ENCODE measurements around the gene WNT7B. TPM values are rescaled to one million over a fixed set of nuclear protein-coding genes. Genes with fewer than 3 reads are reported as not detected.

Gene WNT7B
- total RNA-seq, 1 donor from 2014 or later = not detected

DNA sequence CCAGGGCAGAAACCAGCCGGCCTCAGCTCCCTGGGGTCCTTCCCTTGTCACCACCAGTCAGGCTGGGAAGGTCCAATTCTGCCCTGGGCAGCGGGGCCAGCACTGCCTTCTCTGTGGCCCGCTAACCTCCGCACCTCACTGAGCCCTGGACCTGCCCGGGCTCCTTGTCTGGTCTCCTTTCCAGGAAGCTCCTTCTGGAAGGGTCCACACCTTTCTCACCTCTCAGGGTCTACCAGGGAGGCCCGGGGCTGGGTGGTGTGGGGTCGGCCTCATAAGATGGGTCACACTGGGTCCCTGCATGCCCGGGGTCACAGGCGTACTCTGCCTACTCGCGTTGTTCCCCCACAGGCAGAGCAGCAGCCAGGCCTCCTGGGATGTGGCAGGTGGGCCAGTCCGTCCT, 69.0 kb downstream of the WNT7B start:
- no peaks in the 10 kb centered on the region for H3K36me3 ChIP-seq
- H3K9me3 ChIP-seq = no peaks in the 10 kb centered on the region
- H3K4me1 ChIP-seq = peaks cover 6 to 15% of the 10 kb centered on the region in 2 donors
- intact Hi-C loops (cut with DNase I) = no loop called here
- TF ChIP-seq CTCF (IDR thresholded peaks at IDR 0.05) = no peak
- no peaks in the 10 kb centered on the region for H3K27me3 ChIP-seq
- H3K4me3 ChIP-seq = no peak overlapping the region
- no peak for DNase-seq (ENCODE audit: low spot score in 2 of 2)
- no peak overlapping the region for H3K27ac ChIP-seq

- no peaks in the 10 kb centered on the region for H3K36me3 ChIP-seq
- TF ChIP-seq CTCF (IDR thresholded peaks at IDR 0.05) = no peak
- no peak overlapping the region for H3K27ac ChIP-seq
- peaks cover 6 to 18% of the 10 kb centered on the region in 2 donors for H3K4me1 ChIP-seq
- no peak overlapping the region for H3K4me3 ChIP-seq
- intact Hi-C loops (cut with DNase I) = no loop called here
- DNase-seq (ENCODE audit: low spot score in 2 of 2) = no peak
- no peaks in the 10 kb centered on the region for H3K27me3 ChIP-seq
- no peaks in the 10 kb centered on the region for H3K9me3 ChIP-seq
Measured at GRCh38 chr22:45907378-45907777, 69.6 kb downstream of the WNT7B start.

DNA sequence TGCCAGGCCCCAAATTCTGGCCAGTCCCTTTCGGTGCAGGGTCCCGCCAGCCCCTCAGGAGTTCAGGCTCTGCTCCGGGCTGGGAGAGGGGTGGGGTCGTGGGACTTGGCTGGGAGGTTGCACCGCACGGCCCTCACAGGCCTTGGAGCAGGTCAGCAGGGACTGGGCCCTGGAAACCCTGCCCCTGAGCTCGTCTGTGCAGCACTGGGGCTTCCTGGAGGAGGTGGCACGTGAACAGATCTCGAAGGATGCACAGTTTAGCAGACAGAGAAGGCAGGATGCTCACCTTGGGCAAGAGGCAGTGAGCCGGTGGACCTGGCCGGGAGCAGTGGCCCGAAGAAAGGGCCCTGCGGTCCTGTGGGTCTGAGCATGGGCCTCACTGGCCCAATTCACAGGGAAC, 70.0 kb downstream of the WNT7B start:
- intact Hi-C loops (cut with DNase I) = no loop called here
- no peak for DNase-seq (ENCODE audit: low spot score in 2 of 2)
- no peaks in the 10 kb centered on the region for H3K9me3 ChIP-seq
- TF ChIP-seq CTCF (IDR thresholded peaks at IDR 0.05) = no peak
- H3K4me1 ChIP-seq = peaks cover 6 to 18% of the 10 kb centered on the region in 2 donors
- H3K27me3 ChIP-seq = no peaks in the 10 kb centered on the region
- no peak overlapping the region for H3K4me3 ChIP-seq
- H3K27ac ChIP-seq = no peak overlapping the region
- no peaks in the 10 kb centered on the region for H3K36me3 ChIP-seq

DNA sequence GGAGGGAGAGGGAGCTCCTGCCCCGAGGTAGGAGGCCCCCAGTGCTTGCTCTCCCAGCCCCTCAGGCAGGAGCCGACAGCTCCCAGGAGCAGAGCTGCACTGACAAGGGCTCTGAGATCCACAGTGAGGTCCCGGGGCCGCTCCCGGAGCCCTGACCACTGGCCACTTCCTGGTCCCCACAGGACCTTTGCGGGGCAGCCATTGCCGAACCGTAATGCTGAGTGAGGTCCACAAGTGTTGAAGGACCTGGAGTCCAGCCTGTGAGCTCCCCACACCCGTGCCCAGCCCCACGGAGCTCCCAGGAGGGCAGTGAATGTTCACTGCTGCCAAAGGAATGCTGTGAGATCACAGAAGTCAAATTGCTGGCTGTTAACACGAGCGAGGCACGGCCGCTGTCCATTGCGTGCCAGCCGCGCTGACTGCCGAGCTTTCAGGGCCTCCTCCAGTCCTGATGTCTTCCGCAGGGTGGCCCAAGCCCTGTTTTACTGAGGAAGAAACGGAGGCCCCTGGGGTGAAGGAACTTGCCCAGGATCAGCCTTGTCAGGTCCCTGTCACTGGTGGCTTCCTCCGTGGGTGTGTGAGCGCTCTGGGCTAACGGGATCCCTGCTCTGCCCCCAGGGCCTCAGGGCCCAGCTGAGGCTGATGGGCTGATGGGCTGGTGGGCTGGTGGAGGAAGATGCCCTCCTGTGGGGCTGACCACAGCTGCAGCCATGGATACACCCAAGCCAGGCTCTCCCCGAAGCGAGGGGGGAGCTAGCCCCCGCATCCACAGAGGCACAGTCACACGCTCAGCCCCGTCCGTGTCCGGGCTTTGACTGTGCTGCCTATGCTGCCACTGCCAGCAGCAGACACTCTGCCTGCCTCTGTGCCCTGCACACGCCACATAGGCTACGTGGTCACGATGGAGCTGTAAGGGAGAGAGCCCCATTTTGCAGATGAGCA, 70.8 kb downstream of the WNT7B start:
- peak overlapping the region in 1 of 2 donors; percentile 49 for H3K4me3 ChIP-seq
- H3K36me3 ChIP-seq = no peaks in the 10 kb centered on the region
- intact Hi-C loops (cut with DNase I) = no loop called here
- no peaks in the 10 kb centered on the region for H3K27me3 ChIP-seq
- H3K4me1 ChIP-seq = peaks cover 6 to 18% of the 10 kb centered on the region in 2 donors
- TF ChIP-seq CTCF (IDR thresholded peaks at IDR 0.05) = peak in 1 of 3 experiments; percentile 10
- peak in 1 of 2 donors; percentile 75 for DNase-seq (ENCODE audit: low spot score in 2 of 2)
- no peaks in the 10 kb centered on the region for H3K9me3 ChIP-seq
- peak overlapping the region; percentile 46 to 73 for H3K27ac ChIP-seq

GRCh38 chr22:45905326-45905923, 71.5 kb downstream of the WNT7B start:
- Histone ChIP-seq H3K36me3 (no peaks in the 10 kb centered on the region), H3K27me3 (no peaks in the 10 kb centered on the region), H3K4me3 (peak overlapping the region in 1 of 2 donors; percentile 49), H3K9me3 (no peaks in the 10 kb centered on the region), H3K27ac (peak overlapping the region; percentile 46 to 73), H3K4me1 (peaks cover 6 to 18% of the 10 kb centered on the region in 2 donors)
- intact Hi-C loops (cut with DNase I) = no loop called here
- no peak for TF ChIP-seq CTCF (IDR thresholded peaks at IDR 0.05)
- no peak for DNase-seq (ENCODE audit: low spot score in 2 of 2)
